Kidney (tissue), 14 donors: ENCODE results near the gene CLMN. TPM values are rescaled to one million over a fixed set of nuclear protein-coding genes. Genes with fewer than 3 reads are reported as not detected.

Experiments
- DNase-seq, 5 donors: peaks; one replicate each; pipeline ENCODE4 v3.0.0-alpha.2; 2013 to 2020
- FAIRE-seq: peaks from 2 replicates; lab custom pipeline; 2012; peaks lifted over from hg19 to GRCh38; lab: Jason Lieb, UNC
- H3K27ac ChIP-seq, 2 donors: one replicate each; pipeline ENCODE4 v1.7.0; 2013; ENCODE audit warnings: low read depth in 2 of 2, low read length in 2 of 2, inconsistent platforms in 1 of 2
- H3K27me3 ChIP-seq: one replicate; pipeline ENCODE4 v1.7.1; 2013; ENCODE audit warnings: low read length, inconsistent platforms; ENCODE audit not compliant: control insufficient read depth, insufficient read depth
- H3K36me3 ChIP-seq, 3 donors: one replicate each; pipeline versions ENCODE4 v1.7.0 to v1.7.1; 2013; ENCODE audit warnings: low read length in 3 of 3, control low read depth in 1 of 3, inconsistent platforms in 1 of 3; ENCODE audit not compliant: insufficient read depth in 3 of 3, control insufficient read depth in 2 of 3
- H3K4me1 ChIP-seq, 3 donors: one replicate each; pipeline versions ENCODE4 v1.7.0 to v1.7.1; 2013; ENCODE audit warnings: low read length in 3 of 3, inconsistent platforms in 1 of 3, low read depth in 1 of 3; ENCODE audit not compliant: control insufficient read depth in 2 of 3, insufficient read depth in 2 of 3
- H3K4me3 ChIP-seq, 3 donors: one replicate each; pipeline versions ENCODE4 v1.7.0 to v1.8.1; 2013; ENCODE audit warnings: low read length in 3 of 3, control low read depth in 1 of 3, inconsistent platforms in 1 of 3
- H3K9ac ChIP-seq, 3 donors: one replicate each; pipeline versions ENCODE4 v1.7.0 to v1.7.1; 2013; ENCODE audit warnings: low read length in 3 of 3, control low read depth in 1 of 3, inconsistent platforms in 1 of 3
- H3K9me3 ChIP-seq, 3 donors: one replicate each; pipeline versions ENCODE4 v1.7.0 to v1.7.1; 2013; ENCODE audit warnings: low read length in 3 of 3, control low read depth in 1 of 3, inconsistent platforms in 1 of 3; ENCODE audit not compliant: control insufficient read depth in 2 of 3, insufficient read depth in 1 of 3
- intact Hi-C: fragments of 100-400 bp; cut with DNase I; formaldehyde crosslinking; loops from one replicate; pipeline ENCODE4 v1.11.1; 2022
- polyA plus RNA-seq: library from polyadenylated mRNA; stranded (reverse); fragments of 350-450 nt; fragmentation: Illumina TruSeq; extraction: RNeasy Lipid Tissue Mini Kit (QIAGEN cat#74804); gene quantifications from one replicate; pipeline ENCODE4 v1.2.3, GENCODE V29; 2014; ENCODE audit warnings: low read depth, low replicate concordance; ENCODE audit not compliant: insufficient read depth
- total RNA-seq: library from RNA; stranded (reverse); fragmentation: NEBNext Ultra II Directional; extraction: Animal tissue kit (Norgen Biotek cat#: 25700); gene quantifications from one replicate; pipeline ENCODE4 v1.2.1, GENCODE V29; 2021
- TF ChIP-seq, protein P1 (sequence below): IDR thresholded peaks from 3 replicates; pipeline ENCODE4 v1.5.1; 2012; ENCODE audit warnings: mild to moderate bottlenecking, moderate library complexity, borderline replicate concordance; ENCODE audit not compliant: insufficient read depth; ENCODE audit errors: extremely low read depth
- donor health status: control.
- donor health status: control.
- donor health status: control.
- donor health status: control.
- donor health status: control.
- donor health status: DM: yes; HTN: yes; CAD: no.
- donor health status: Normal renal cell carcinoma (clear cell type).

Gene CLMN
- total and polyA plus RNA-seq, 2 donors from 2014 or later = 33.1 to 151 TPM

DNA sequence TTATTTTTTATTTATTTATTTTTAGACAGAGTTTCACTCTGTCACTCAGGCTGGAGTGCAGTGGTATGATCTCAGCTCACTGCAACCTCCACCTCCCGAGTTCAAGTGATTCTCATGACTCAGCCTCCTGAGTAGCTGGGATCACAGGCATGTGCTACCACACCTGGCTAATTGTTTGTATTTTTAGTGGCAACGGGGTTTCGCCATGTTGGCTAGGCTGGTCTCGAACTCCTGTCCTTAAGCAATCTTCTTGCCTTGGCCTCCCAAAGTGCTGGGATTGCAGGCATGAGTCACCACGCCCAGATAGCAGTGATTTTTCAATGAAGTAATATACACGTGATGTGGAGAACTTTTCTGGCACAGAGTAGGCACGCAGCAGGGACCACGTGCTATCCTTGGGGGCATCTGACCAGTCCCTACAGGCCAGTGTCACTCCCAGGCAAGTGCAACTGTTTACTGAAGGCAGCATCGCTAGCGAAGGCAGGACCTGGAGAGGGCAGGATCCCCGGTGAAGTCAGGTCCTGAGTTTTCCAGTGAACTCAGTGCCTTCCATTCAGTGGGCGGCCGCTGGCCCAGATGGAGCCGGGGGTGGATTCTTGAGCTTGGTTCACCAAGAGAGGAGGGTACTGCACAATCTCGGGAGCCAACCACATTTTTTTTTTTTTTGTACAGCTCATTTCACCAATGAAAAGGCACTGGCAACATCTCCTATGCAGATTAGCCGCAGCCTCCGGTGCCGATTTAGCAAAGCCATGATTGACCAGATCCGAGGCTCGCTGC, 11.1 kb upstream of the CLMN start:
- Histone ChIP-seq H3K27me3 (no peaks in the 10 kb centered on the region), H3K36me3 (no peaks in the 10 kb centered on the region), H3K27ac (no peak overlapping the region), H3K9me3 (no peaks in the 10 kb centered on the region), H3K4me3 (no peak overlapping the region), H3K4me1 (no peaks in the 10 kb centered on the region), H3K9ac (no peak overlapping the region)
- intact Hi-C loops = no loop called here
- FAIRE-seq (no peak), DNase-seq (peak in 1 of 5 donors; percentile 20)
- TF ChIP-seq, protein P1, sequence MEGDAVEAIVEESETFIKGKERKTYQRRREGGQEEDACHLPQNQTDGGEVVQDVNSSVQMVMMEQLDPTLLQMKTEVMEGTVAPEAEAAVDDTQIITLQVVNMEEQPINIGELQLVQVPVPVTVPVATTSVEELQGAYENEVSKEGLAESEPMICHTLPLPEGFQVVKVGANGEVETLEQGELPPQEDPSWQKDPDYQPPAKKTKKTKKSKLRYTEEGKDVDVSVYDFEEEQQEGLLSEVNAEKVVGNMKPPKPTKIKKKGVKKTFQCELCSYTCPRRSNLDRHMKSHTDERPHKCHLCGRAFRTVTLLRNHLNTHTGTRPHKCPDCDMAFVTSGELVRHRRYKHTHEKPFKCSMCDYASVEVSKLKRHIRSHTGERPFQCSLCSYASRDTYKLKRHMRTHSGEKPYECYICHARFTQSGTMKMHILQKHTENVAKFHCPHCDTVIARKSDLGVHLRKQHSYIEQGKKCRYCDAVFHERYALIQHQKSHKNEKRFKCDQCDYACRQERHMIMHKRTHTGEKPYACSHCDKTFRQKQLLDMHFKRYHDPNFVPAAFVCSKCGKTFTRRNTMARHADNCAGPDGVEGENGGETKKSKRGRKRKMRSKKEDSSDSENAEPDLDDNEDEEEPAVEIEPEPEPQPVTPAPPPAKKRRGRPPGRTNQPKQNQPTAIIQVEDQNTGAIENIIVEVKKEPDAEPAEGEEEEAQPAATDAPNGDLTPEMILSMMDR = no peak

DNA sequence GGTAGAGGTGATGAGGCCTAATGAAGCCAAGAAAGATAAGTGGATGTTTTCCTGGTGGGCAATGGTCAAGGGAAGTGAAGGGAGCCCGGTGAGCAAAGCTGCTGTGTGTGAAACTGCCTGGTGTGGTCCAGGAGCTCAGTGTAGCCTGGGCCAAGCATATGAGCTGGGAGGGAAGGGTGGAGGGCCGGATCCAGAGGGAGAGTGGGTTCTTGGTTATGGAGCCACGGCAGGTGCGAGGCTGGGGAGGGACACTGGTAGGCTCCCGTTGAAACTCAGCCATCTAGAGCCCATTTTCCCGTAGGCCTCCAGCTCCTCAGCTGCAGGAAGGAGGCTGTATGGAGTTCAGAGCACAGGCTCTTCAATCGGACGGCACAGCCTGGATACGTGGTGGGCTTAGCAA, 10.2 kb upstream of the CLMN start:
- Histone ChIP-seq H3K9ac (no peak overlapping the region), H3K4me3 (no peak overlapping the region), H3K27me3 (no peaks in the 10 kb centered on the region), H3K4me1 (no peaks in the 10 kb centered on the region), H3K9me3 (no peaks in the 10 kb centered on the region), H3K27ac (no peak overlapping the region), H3K36me3 (no peaks in the 10 kb centered on the region)
- FAIRE-seq (no peak), DNase-seq (peak in 1 of 5 donors; percentile 11)
- intact Hi-C loops = no loop called here
- TF ChIP-seq, protein P1 = no peak

DNA sequence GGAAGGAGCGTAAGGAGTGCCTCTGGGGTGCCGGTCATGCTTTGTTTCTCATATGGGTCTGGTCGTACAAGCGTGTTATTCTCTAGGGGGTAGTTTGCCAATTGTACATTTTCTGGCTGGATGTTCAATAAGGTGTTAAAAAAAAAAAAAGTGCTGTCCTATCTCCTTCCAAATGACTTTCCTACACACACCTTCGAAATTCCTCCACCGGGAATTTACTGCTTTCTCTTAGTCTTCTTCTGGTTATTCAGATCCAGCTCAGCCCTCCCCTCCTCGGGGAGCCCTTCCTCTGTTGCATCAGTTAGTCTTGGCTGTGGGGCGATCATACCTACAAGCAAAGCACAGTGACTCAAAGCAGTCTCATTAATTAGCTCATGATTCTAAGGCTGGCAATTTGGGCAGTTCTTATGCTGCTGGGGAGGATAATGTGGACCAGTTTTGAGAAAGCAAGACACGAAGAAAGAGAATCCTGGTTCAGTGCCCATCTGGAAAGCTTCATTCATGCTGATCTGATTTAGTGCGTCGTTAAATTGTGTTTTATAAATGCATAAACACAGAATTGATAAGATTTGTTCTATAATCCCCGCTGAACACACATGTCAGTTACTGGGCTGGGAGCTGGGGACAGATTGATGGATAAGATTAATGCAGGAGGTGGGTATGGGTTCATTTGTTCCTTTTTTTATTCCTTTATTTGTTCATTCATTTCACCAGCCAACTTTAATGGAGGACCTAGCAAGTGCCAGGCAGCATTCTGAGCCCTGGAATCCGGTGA, 9.2 kb upstream of the CLMN start:
- H3K27ac ChIP-seq = no peak overlapping the region
- FAIRE-seq = no peak
- TF ChIP-seq, protein P1 = no peak
- no peaks in the 10 kb centered on the region for H3K9me3 ChIP-seq
- no peaks in the 10 kb centered on the region for H3K27me3 ChIP-seq
- peak in 1 of 5 donors; percentile 23 for DNase-seq
- H3K4me3 ChIP-seq = no peak overlapping the region
- intact Hi-C loops = no loop called here
- H3K36me3 ChIP-seq = no peaks in the 10 kb centered on the region
- no peaks in the 10 kb centered on the region for H3K4me1 ChIP-seq
- H3K9ac ChIP-seq = no peak overlapping the region
